ENCODE data around the gene CCNE1.
A peak's percentile ranks its signal among the peaks of the same experiment; 100 is the strongest.

Gene CCNE1

DNA sequence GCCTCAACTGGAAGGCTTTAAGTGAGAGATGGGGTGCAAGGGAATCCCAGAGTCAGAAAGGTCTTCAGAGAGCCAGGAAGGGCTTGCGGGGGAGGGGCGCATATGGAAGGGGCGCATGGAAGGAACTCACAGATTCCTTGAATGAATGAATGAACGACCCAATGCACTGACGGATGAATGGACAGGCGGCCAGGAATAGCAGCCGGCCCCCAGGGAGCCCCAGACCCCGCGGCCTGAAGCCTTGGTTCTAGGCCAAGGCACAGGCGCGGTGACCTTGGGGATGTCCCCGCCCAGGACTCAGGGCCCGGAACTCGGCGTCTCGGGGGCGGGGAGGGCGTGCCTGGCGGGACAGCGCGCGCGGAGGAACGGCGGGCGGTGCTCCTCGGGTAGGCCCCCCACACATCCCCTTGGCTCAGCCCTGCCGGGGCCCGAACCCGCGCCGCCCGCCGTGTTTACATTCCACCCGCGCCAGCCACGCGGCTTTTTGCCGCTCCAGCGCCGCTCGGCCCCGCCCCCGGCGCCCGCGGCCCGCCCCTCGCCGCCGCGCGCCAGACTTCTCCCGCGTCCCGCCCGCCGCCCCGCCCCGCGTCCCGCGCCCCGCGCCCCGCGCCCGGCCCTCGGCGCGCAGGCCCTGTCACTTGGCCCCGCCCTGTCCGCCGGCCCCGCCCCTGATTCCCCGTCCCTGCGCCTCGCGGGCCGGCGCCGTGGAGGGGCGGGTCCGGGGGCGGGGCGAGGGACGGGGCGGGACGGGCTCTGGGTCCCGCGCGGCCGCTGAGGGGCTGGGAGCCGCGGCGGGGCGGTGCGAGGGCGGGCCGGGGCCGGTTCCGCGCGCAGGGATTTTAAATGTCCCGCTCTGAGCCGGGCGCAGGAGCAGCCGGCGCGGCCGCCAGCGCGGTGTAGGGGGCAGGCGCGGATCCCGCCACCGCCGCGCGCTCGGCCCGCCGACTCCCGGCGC, at the start of gene CCNE1:
Gene CCNE1 (plus strand): TSS at position 867 of the 955 bp plus-strand sequence. CDS start 565 bp downstream, outside the sequence.
- H3K4me3 ChIP-seq (ENCODE audit: low read depth, low read length): peak within 1 kb of the TSS; percentile 51

- H3K4me3 ChIP-seq (ENCODE audit: low read depth, low read length): no peak overlapping the region
Observed at GRCh38 chr19:29763196-29763595, 48.6 kb upstream of the CCNE1 start.

- no peak overlapping the region for H3K4me3 ChIP-seq (ENCODE audit: low read depth, low read length)
Observed at GRCh38 chr19:29764361-29764760, 47.4 kb upstream of the CCNE1 start.

GRCh38 chr19:29766100-29766499, 45.7 kb upstream of the CCNE1 start:
- H3K4me3 ChIP-seq (ENCODE audit: low read depth, low read length): no peak overlapping the region

DNA sequence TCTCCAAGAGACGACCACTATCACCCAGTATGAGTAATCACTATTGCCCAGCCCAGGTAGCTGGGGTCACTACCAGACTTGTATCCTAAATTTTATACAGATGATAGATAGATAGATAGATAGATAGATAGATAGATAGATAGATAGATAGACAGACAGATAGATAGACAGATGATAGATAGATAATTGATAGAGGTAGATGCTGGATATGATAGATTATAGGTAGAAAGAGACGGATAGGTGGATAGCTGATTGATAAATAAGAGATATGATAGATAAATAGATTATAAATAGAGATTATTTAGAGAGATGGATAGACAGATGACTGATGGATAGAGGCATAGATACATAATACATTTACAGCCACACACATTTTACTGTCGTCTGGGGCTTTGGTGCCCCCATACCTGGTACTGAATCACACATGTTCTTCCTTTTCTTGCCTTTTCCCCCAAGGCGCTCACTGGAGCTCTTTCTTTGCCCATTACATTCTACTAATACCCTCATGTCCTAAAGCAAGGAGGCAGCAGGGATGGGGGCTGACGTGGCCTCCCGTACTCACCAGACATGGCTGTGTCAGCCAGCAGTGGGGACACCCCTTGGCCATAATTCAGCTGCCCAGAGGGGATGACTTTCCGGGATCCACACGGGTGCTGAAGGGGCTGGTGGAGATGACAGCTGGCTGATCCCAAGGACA, 44.6 kb upstream of the CCNE1 start:
- H3K4me3 ChIP-seq (ENCODE audit: low read depth, low read length): no peak overlapping the region

GRCh38 chr19:29768166-29768565, 43.6 kb upstream of the CCNE1 start:
- no peak overlapping the region for H3K4me3 ChIP-seq (ENCODE audit: low read depth, low read length)

- no peak overlapping the region for H3K4me3 ChIP-seq (ENCODE audit: low read depth, low read length)
Observed at GRCh38 chr19:29769997-29770396, 41.8 kb upstream of the CCNE1 start.

GRCh38 chr19:29770648-29771047, 41.1 kb upstream of the CCNE1 start:
- H3K4me3 ChIP-seq (ENCODE audit: low read depth, low read length): no peak overlapping the region

DNA sequence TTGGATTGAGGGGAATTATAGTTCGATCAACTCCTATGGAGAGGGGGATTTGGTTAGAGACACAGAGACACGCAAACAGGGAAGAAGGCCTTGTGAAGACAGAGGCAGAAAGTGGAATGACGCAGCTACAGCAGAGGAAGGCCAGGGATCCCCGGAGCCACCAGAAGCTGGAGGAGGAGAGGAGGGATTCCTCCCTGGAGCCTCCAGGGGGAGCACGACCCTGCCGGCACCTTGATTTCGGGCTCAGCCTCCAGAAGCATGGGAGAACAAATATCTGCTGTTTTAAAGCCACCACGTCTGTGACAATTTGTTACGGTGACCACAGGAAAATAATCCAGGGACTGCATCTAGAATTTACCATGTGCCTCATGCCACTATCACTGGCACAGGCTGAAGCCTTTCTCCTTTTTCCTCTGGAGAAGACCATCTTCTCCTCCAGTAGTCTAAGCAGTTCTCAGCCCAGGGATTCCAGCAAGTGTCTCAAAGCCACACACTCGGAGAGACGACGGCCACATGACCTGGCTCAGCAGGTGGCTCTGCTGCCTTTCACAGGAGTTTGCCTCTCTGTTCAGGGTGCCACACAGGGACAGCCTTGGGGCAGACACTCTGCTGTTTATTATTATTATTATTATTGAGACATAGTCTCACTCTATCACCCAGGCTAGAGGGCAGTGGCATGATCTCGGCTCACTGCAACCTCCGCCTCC, 39.9 kb upstream of the CCNE1 start:
- H3K4me3 ChIP-seq (ENCODE audit: low read depth, low read length): no peak overlapping the region

GRCh38 chr19:29772696-29773095, 39.1 kb upstream of the CCNE1 start:
- H3K4me3 ChIP-seq (ENCODE audit: low read depth, low read length): no peak overlapping the region

GRCh38 chr19:29773141-29773540, 38.6 kb upstream of the CCNE1 start:
- no peak overlapping the region for H3K4me3 ChIP-seq (ENCODE audit: low read depth, low read length)

- no peak overlapping the region for H3K4me3 ChIP-seq (ENCODE audit: low read depth, low read length)
Observed at GRCh38 chr19:29774126-29774525, 37.7 kb upstream of the CCNE1 start.

DNA sequence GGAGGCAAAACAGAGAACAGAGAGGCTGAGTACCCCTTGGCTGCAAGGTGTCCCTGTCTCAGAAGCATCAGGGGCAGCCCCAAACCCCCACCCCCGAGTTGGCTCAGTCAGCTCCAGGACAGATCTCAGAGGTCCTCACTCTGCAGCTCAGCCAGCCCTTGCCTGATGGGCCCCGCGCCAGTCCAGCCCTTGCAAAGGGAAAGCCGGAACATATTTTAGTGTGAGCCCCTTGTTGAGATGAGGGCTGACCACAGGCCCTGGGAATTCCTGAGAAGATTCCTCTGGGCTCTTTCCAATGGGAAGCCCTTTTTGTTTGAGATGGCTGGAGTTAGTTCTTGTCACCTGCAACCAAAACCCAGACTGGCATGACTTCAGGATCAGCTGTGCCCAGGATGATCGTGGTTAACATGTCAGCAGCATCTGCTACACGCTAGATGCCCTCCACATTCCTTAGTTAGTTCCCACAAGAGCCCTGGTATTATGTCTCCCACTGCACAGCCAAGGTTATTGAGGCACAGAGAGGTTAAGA, 33.9 kb upstream of the CCNE1 start:
- H3K4me3 ChIP-seq (ENCODE audit: low read depth, low read length): no peak overlapping the region

DNA sequence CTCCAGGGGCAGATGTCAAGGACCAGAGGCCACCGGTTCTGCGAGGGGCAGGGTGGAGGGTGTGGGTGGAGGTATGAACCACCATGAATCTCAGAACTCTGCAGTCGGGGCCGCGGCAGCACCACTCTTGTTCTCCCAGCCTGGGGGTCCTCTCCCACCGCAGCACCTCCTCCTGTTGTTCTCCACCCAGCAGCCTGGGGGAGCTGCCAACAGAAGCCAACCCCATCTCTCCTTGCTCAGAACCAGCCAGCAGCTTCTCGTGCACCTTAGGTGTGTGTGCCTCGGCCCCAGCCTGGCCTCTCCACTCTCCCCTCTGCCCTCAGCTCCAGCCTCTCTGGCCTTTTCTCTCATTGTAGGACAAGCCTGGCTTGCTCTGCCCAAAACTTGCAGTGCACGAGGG, 31.9 kb upstream of the CCNE1 start:
- no peak overlapping the region for H3K4me3 ChIP-seq (ENCODE audit: low read depth, low read length)

DNA sequence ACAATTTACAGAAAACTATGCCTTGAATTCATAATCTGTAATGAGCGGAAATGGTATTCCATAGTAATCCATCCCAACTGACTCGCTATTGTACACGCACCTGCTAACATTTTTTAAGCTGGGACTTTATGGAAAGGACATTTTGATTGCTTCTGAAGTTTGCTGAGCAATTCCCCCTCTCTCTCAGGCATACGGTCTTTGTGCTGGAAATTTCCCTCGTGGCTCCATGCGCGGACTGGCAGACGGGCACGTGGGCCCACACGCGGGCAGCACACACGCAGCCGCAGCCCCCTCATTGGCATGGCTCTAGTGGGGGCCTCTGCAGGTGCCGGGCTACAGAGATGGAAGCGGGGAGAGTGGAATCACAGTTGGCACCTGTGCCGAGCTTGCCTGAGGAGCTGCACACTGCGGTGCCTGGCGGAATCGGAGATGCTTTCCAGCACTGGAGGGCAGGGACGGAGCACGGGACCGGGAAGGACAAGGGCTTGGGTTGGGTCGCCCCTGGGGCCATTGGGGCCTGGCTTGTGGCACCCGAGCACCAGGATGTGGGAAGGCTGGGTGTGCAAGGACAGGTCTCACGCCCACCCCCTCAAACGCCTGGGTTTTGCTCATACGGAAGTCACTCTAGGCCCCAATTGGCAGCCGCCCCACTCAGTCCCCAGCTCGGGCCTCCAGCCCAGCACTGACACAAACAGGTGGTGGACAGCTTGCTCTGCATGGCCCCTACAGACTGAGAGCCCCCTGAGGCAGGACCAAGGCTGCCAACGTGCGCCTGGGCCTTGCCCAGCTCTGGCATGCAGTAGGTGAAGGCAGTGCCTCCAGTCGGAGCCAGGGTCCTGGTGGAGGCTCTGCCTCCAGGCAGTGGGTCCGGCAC, 30.2 kb upstream of the CCNE1 start:
- H3K4me3 ChIP-seq (ENCODE audit: low read depth, low read length): no peak overlapping the region

DNA sequence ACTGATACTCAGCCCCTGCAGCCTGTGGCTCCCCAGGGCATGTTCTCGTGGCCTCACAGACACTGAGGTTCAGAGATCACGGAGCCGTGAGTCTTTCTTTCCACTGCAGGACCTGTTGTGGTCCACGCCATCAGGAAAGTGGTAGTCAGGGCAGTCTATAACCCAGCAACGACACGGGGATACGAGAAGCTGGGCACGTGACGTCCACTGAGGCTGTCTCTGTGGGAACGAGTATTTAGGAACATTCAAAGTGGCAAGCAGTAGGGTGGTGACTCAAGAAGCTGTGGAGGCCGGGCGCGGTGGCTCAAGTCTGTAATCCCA, 29.6 kb upstream of the CCNE1 start:
- H3K4me3 ChIP-seq (ENCODE audit: low read depth, low read length): no peak overlapping the region

DNA sequence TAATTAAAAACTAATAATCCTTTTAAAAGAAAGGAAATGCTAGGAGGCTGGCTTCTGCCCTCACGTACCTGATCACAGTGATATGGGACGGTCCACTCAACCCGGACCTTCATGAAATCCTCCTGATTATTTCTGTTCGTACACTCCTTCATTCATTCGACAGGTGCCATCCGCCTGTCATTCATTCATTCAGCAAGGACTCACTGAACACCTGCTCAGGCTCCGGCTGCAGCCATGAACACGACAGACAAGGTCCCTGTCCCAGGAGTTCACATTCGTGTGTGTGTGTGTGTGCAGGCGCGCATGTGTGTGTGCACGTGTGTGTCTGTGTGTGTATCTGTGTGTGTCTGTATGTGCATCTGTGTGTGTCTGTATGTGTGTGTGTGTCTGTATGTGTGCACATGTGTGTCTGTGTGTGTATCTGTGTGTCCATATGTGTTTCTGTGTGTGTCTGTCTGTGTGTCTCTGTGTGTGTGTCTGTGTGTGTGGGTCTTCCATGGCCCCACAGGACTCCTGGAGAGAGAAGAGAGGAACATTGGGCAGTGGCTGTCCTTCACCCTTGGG, 28.1 kb upstream of the CCNE1 start:
- no peak overlapping the region for H3K4me3 ChIP-seq (ENCODE audit: low read depth, low read length)

DNA sequence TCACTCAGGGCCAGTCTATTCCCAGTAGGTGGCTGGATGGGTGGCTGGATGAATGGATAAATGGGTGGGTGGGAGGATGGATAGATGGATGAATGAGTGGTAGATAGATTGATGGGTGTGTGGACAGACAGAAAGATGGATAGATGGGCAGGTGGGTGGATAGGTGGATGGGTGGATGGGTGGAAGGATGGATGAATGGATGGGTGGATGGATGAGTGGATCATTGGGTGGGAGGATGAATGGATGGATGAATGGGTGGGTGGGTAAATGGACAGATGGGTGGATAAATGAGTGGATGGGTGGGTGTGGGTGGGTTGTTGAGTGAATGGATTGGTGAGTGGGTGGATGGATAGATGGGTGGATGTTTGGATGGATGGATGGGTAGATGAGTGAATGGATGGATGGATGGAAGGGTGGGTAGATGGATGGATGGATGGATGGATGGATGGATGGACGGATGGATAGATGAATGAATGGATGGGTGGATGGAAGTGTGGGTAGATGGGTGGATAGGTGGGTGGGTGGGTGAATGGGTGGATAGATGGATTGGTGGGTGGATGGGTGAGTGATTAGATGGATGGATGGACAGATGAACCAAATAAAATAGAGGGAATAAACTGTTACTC, 27.1 kb upstream of the CCNE1 start:
- no peak overlapping the region for H3K4me3 ChIP-seq (ENCODE audit: low read depth, low read length)

GRCh38 chr19:29785360-29785759, 26.4 kb upstream of the CCNE1 start:
- no peak overlapping the region for H3K4me3 ChIP-seq (ENCODE audit: low read depth, low read length)

All from iPS-11a (cell line).